ENCODE measurements around the gene TMEM94.

TMEM94 gene

GRCh38 chr17:75530837-75531720 is 74.6 kb downstream of the TMEM94 start:
- DNase-seq, result no peak

GRCh38 chr17:75531721-75532072 is 75.3 kb downstream of the TMEM94 start:
- DNase-seq, result no peak

DNA sequence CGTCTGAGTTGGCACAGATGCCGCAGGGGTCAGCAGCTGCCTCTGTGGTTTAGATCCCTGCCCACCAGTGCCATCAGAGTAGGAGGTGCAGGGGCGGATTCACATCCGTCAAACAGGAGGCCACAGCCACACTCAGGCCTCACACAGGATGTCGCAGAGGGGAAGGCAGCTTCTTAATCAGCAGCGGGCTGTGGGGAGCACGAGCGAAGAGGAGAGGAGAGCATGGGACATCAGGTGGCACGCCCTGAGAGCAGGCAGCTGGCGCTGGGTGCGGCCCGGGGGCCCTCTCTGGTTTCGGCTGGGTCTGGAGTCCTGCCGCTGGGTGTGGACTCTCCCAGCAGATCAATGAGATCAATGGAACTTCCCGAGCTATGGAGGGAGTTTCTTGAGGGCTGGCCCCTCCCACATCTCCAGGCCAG is 78.7 kb downstream of the TMEM94 start:
- no peak for DNase-seq

DNA sequence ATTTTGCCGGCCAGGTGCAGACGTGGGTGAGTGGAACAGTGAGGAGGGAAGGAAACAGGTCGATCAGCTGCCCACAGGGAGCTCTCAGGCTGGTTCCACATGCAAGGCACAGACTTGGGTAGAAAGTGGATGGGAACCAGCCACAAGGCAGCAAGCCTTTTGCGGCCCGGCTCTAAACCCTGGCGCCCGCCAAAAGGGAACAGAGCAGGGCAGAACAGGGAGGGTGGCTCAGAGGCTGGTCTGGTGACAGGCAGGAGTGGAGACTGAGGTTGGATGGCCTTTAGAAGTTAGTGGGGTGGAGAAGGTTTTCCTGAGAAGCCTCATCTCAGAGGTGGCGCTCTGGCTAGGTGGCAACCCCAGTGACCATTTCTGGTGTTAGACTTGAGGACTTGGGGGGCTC is 79.4 kb downstream of the TMEM94 start:
- no peak for DNase-seq

- no peak for DNase-seq
Observed at GRCh38 chr17:75536366-75536765, 79.9 kb downstream of the TMEM94 start.

GRCh38 chr17:75539967-75540729 is 83.7 kb downstream of the TMEM94 start:
- DNase-seq, result no peak

- DNase-seq, result no peak
Observed at GRCh38 chr17:75540923-75541503, 84.6 kb downstream of the TMEM94 start.

DNA sequence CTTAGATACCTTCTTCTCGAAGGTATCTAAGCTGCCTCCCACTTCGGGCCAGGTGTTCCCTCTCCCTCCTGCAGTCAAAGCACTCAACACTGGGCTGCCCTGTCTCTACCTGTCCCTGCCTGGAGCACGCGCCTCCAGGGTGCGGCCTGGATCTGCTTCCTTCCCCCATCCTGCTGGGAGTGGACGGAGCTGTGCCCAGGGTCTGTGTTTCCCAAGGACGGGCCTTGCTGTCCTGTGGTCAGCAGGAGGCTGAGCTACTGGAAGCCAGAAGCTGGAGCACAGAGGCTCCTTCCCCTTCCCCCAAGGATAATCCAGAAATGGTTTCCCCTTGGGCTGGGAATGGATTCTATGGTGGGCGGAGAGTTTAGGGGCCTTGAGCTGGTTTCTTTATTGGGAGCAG is 85.8 kb downstream of the TMEM94 start:
- DNase-seq, result no peak

DNA sequence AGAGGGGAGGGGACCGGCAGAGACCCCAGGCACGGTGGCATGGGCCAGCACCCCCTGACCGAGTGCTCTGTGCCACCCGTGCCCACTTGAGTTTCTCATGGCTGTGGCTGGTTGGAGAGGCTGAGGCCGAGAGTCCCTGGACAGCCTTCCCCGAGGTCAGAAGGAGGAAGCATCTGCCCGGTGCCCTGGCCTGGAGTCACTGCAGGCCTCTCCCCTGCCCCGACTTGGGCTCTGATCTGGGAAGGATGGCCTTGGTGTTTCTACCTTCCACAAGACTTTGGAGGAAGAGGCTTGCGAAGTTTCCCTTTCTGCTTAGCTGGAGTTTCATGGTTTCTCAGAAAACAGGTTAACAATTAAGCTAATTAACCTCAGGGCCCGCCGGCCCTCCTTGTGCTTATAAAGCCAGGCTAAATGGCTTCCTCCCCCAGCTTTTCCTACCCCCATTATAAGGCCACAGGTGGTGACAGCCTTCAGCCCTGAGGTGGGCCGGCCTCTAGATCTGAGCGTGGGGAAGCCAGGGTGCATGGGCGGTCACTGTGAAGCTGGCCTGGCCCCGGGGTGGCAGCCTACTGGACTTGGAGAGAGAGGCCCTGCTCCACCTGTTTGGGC is 86.4 kb downstream of the TMEM94 start:
- no peak for DNase-seq

DNA sequence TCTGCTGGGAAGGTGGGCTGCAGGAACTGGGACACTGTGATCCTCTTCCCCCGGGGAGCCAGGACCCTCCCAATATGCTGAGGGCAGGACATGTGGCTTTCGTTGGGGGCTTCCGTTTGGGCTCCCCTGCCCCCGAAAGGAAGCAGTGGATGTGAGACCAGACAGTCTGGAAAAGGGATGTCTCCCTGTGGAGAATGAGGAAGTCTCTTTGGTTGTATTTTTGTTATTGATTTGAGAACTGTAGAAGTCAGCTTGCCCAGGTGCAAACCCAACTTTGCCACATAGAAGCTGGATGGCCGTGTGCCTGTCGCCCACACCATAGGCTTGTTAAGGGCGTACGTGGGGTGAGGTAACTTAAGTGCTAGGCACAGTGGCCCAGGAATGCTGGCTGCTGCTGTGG is 87.8 kb downstream of the TMEM94 start:
- DNase-seq, result no peak

- no peak for DNase-seq
Observed at GRCh38 chr17:75546181-75546580, 89.7 kb downstream of the TMEM94 start.

DNA sequence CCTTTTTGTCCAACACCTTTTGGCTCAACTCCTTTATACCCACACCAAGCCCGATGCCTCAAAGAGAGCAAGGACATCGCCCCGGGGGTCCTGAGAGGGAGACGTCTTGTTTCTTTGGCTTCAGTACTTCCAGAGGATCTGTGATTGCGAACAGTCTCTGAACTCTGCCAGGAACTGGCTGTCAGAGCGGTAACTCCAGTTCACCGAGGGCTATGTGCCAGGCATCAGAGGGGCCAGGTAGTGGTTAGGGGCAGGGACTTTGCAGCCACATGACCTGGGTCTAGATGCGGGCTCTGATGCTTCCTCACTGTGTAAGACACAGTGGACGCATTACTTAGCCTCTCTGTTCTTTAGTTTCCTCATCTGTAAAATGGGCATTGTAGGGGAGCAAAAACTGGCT is 90.7 kb downstream of the TMEM94 start:
- no peak for DNase-seq

DNA sequence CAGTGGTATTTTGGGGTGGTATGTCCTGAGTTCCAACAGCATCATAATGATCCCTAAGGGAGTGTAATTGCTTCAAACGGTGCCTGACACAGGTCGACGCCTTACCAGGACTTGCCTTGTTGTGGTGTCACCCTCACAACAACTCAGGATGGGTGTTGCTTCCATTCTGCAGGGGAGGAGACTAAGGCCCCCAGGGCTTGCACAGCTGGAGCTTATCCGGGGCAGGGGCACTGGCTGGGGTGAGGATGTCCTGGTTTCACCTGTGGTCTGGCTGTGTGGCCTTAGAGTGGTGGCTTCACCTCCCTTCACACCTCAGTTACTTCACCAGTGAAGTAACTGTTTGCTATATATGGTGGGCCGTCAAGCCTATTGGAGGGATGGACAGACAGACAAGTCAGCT is 92.4 kb downstream of the TMEM94 start:
- DNase-seq, result no peak

Measured in NCI-H1694 treated with DMSO at 0.1 percent for 48 hours (cell line).